Parathyroid adenoma (tissue), 2 donors: ENCODE results near the gene TAF1B.

Source experiments
- H2AFZ ChIP-seq: fragments of 300-600 bp; sonication (generic); one replicate; pipeline ENCODE4 v1.7.0; 2017; ENCODE audit warnings: antibody characterized with exemption, mild to moderate bottlenecking
- H3K27ac ChIP-seq: fragments of 300-600 bp; sonication (generic); one replicate; pipeline ENCODE4 v1.7.0; 2017
- H3K27me3 ChIP-seq: fragments of 300-600 bp; sonication (generic); one replicate; pipeline ENCODE4 v1.7.0; 2017; ENCODE audit warnings: low read length; ENCODE audit not compliant: control insufficient read depth, insufficient read depth
- H3K36me3 ChIP-seq: fragments of 300-600 bp; sonication (generic); one replicate; pipeline ENCODE4 v1.7.0; 2017; ENCODE audit warnings: low read length; ENCODE audit not compliant: control insufficient read depth, insufficient read depth
- H3K4me1 ChIP-seq: fragments of 300-600 bp; sonication (generic); one replicate; pipeline ENCODE4 v1.7.0; 2017; ENCODE audit warnings: control low read depth
- H3K4me2 ChIP-seq: fragments of 300-600 bp; sonication (generic); one replicate; pipeline ENCODE4 v1.7.0; 2017; ENCODE audit warnings: low read length
- H3K4me3 ChIP-seq: fragments of 300-600 bp; sonication (generic); one replicate; pipeline ENCODE4 v1.7.0; 2017; ENCODE audit warnings: low read depth, low read length
- H3K79me2 ChIP-seq: fragments of 300-600 bp; sonication (generic); one replicate; pipeline ENCODE4 v1.7.0; 2017; ENCODE audit warnings: control low read depth
- H3K9ac ChIP-seq: fragments of 300-600 bp; sonication (generic); one replicate; pipeline ENCODE4 v1.7.0; 2017; ENCODE audit warnings: mild to moderate bottlenecking
- H3K9me3 ChIP-seq: fragments of 300-600 bp; sonication (generic); one replicate; pipeline ENCODE4 v1.7.0; 2017; ENCODE audit warnings: low read length; ENCODE audit not compliant: control insufficient read depth
- TF ChIP-seq, protein P1 (sequence below): fragments of 300-600 bp; sonication (generic); IDR thresholded peaks from one replicate; pipeline ENCODE4 v1.7.0; 2017; ENCODE audit warnings: antibody characterized with exemption, mild to moderate bottlenecking
- donor health status: primary hyperparathyroidism.

The TAF1B gene

DNA sequence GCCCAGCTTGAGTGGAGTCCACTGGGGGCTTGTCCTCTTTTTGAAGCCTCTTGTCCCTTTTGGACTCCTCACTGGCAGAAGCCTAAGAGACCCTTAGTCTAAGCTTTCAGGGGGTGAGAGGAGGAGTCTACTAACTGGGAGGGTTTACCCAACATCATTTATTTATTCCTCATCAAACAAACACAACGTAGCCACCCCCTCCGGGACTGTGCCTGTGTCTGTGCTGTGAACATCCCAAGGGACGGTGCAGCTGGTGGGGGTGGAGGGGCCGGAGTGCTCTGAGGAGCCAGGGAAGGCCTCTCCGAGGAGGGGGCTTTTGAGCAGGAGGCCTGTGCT lies 42.7 kb upstream of the TAF1B start:
- Histone ChIP-seq H2AFZ (no peak overlapping the region), H3K79me2 (no peaks in the 10 kb centered on the region), H3K4me2 (no peak overlapping the region), H3K9me3 (no peaks in the 10 kb centered on the region), H3K36me3 (no peaks in the 10 kb centered on the region), H3K4me1 (no peaks in the 10 kb centered on the region), H3K4me3 (no peak overlapping the region), H3K27ac (no peak overlapping the region), H3K9ac (no peak overlapping the region), H3K27me3 (no peaks in the 10 kb centered on the region)
- TF ChIP-seq, protein P1, sequence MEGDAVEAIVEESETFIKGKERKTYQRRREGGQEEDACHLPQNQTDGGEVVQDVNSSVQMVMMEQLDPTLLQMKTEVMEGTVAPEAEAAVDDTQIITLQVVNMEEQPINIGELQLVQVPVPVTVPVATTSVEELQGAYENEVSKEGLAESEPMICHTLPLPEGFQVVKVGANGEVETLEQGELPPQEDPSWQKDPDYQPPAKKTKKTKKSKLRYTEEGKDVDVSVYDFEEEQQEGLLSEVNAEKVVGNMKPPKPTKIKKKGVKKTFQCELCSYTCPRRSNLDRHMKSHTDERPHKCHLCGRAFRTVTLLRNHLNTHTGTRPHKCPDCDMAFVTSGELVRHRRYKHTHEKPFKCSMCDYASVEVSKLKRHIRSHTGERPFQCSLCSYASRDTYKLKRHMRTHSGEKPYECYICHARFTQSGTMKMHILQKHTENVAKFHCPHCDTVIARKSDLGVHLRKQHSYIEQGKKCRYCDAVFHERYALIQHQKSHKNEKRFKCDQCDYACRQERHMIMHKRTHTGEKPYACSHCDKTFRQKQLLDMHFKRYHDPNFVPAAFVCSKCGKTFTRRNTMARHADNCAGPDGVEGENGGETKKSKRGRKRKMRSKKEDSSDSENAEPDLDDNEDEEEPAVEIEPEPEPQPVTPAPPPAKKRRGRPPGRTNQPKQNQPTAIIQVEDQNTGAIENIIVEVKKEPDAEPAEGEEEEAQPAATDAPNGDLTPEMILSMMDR = no peak

DNA sequence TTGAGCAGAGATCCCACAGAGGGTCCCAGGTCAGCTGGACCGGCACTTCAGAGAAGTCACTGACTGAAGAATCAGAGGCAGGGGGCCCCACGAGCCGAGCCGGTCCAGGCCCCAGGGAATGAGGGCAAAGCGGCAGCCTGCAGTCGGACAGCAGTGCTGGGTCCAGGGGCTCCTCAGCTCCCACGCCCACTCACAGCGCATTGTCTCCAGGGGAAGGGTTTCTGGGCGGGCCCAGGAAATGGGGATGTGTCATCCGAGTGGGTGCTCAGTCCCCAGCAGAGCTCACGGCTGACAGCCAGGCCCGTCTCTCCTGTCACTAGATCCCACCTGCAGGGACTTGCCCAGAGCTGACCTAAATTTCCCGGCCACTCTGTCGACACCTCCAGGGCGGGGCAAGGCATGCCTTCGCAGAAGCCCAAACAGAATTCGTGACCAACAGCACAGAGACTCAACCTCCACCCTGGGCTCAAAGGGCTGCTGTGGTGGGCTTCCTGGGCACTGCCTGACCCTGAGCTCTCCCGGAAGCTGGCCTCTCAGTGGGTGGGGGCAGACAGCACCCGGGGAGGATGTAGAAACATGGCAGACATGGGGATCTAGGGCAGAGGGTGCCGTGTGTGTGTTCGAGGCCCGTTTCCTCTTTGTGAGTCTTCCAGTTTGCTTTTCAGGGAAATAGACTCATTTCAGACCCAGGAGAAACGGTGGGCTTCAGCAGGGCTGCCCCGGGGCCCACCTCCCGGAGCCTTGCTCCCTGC lies 42.1 kb upstream of the TAF1B start:
- no peak overlapping the region for H2AFZ ChIP-seq
- H3K79me2 ChIP-seq = no peaks in the 10 kb centered on the region
- H3K4me3 ChIP-seq = no peak overlapping the region
- H3K4me2 ChIP-seq = no peak overlapping the region
- H3K36me3 ChIP-seq = no peaks in the 10 kb centered on the region
- H3K4me1 ChIP-seq = no peaks in the 10 kb centered on the region
- H3K9me3 ChIP-seq = no peaks in the 10 kb centered on the region
- H3K9ac ChIP-seq = no peak overlapping the region
- H3K27ac ChIP-seq = no peak overlapping the region
- H3K27me3 ChIP-seq = no peaks in the 10 kb centered on the region
- TF ChIP-seq, protein P1 = no peak

DNA sequence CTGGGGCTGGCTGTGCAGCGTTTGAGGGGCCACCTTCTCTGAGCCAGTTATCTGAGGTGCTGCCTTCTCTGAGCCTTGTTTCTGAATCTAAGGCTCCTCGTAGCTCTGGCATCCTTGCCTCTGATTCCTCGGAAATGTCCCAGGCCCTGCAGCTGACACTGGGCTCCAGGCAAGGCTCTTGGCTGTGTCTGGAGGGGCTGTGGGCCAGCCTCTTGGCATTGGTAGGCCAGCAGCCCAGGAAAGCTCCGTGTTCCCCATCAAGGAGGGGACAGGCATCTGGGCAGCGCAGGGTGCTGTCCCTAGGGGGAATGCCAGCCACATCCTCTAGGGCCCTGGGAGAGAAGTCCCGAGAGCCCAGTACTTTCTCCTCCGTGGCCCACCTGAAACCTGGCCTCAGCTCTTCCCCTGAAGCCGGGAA lies 40.7 kb upstream of the TAF1B start:
- Histone ChIP-seq H3K36me3 (no peaks in the 10 kb centered on the region), H3K4me3 (no peak overlapping the region), H3K79me2 (no peaks in the 10 kb centered on the region), H2AFZ (no peak overlapping the region), H3K9ac (no peak overlapping the region), H3K27me3 (no peaks in the 10 kb centered on the region), H3K4me2 (no peak overlapping the region), H3K9me3 (no peaks in the 10 kb centered on the region), H3K4me1 (no peaks in the 10 kb centered on the region), H3K27ac (no peak overlapping the region)
- TF ChIP-seq, protein P1 = no peak

DNA sequence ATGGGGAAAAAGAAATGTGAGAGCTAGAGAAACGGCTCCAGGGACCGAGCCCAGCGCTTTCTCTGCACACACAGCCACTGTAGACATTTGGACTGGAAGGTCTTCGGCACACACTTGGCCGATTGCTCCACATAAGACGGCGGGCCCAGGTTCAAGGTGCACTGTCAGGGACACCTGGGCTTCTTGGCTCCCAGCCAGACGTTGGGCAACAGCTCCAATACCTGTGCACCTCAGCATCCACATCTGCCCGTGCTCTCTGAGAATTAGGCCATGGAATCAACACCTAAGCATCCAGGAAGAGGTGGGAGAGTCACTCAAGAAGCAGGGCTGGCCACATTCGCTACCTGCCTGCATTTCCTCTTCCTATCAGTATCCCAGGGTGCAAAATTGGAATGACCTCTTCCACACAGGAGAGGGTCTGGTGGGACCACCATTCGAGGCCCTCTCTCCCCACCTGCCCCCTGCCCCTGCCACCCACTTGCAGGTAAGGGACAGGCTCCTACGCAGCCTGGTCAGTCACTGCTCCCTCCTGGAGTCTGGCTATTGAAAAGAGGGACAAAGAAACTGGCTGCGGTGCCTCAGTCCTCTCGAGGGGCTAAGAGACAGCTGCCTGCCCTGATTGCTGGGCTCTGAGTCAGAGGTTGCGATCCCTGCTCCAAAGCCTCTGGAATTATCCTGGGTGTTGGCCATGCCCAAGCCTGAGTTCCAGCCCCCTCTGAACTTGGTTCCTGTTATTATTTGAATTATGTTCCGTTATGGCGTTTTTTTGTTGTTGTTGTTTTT lies 40.1 kb upstream of the TAF1B start:
- no peak overlapping the region for H3K4me3 ChIP-seq
- H3K27me3 ChIP-seq = no peaks in the 10 kb centered on the region
- no peaks in the 10 kb centered on the region for H3K9me3 ChIP-seq
- no peak overlapping the region for H3K9ac ChIP-seq
- H3K4me1 ChIP-seq = peaks cover 2% of the 10 kb centered on the region
- H3K36me3 ChIP-seq = no peaks in the 10 kb centered on the region
- no peak overlapping the region for H3K27ac ChIP-seq
- H3K4me2 ChIP-seq = no peak overlapping the region
- H3K79me2 ChIP-seq = no peaks in the 10 kb centered on the region
- TF ChIP-seq, protein P1 = no peak
- H2AFZ ChIP-seq = no peak overlapping the region
